Measurements from ENCODE around the gene NRIP3.
"Not testable (repeated sequence)": the region's sequence is repeated elsewhere in the genome, so short reads cannot be mapped to it uniquely, and the experiment has no call there.

DNA sequence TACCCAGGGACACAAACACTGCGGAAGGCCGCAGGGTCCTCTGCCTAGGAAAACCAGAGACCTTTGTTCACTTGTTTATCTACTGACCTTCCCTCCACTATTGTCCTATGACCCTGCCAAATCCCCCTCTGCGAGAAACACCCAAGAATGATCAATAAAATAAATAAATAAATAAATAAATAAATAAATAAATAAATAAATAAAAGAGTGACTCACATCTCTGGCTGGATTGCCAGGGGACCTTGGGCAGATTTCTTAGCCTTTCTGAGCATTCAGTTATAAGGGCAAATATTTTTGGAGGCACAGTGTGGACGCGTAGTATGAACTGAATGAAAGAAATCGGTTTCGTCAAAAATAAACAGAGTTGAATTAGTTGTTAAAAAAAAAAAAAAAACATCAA, 24.4 kb downstream of the NRIP3 start:
- not testable (repeated sequence) for TF ChIP-seq POLR2A (IDR thresholded peaks at IDR 0.05)
- TF ChIP-seq, protein P1, sequence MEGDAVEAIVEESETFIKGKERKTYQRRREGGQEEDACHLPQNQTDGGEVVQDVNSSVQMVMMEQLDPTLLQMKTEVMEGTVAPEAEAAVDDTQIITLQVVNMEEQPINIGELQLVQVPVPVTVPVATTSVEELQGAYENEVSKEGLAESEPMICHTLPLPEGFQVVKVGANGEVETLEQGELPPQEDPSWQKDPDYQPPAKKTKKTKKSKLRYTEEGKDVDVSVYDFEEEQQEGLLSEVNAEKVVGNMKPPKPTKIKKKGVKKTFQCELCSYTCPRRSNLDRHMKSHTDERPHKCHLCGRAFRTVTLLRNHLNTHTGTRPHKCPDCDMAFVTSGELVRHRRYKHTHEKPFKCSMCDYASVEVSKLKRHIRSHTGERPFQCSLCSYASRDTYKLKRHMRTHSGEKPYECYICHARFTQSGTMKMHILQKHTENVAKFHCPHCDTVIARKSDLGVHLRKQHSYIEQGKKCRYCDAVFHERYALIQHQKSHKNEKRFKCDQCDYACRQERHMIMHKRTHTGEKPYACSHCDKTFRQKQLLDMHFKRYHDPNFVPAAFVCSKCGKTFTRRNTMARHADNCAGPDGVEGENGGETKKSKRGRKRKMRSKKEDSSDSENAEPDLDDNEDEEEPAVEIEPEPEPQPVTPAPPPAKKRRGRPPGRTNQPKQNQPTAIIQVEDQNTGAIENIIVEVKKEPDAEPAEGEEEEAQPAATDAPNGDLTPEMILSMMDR (IDR thresholded peaks at IDR 0.05): not testable (repeated sequence)

All from Peyer's patch (tissue), 4 donors.